ENCODE results near the gene HOXD8. TPM values are rescaled to one million over a fixed set of nuclear protein-coding genes. Genes with fewer than 3 reads are reported as not detected.

The HOXD8 gene
- polyA plus RNA-seq, 1 donor, result 4.0 TPM

DNA sequence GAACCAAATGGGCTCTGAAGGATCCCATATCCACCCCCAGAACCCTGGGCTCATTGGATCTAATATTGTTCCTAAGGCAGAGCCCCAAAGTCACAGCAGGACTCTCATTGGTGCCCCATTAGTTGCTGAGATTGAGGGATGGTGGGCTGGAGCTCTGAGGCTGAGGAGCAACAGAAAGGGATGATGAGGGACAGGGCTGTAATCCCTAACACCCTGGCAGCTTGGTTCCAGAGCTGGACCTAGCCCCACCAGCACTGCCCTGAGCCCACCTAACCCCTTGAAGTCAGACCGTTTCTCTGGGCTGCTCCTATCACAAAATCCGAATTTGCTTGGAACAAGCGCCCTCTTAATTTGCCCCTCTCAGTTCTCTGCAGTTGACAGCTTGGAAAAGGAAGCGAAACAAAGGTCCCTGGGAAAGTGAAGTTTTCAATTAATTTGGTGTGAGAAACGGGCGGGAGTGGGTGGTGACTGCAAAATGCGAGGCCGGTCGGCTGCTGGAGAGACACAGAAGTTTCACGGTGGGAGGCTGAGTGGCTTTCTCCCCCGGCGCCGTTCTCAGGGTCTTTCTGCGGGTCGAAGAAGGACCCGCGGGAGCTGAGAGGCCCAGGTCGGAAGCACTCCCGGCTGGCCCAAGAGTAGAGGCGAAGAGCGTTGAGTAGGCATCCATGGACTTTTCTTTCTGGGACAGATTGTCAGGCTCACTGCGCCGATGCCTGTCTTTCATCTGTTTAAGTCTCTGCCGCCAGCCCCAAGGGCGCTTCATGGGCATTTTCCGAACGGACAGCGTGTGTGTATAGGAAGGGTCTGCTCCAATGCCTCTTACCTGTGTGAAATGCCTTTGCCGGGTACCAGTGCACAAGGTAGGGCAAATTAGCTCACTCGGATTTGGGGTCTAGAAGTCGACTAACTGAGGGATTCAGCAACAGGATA lies 37.9 kb upstream of the HOXD8 start:
- Histone ChIP-seq H3K4me1 (ENCODE audit: control insufficient read depth, insufficient read depth, low read length) (peaks cover 14% of the 10 kb centered on the region), H3K27me3 (ENCODE audit: control insufficient read depth, insufficient read depth, low read length) (peaks cover 96% of the 10 kb centered on the region), H3K4me3 (ENCODE audit: low read length) (no peak overlapping the region), H3K27ac (ENCODE audit: low read length) (no peak overlapping the region), H3K36me3 (ENCODE audit: control insufficient read depth, insufficient read depth, low read length) (no peaks in the 10 kb centered on the region), H3K9me3 (ENCODE audit: control insufficient read depth, low read depth, low read length) (peaks cover 8% of the 10 kb centered on the region)
- no CpG with 5 or more reads among the region's 31 CpGs for WGBS (ENCODE audit: insufficient coverage, low lambda C conversion rate)
- DNase-seq, result no peak

DNA sequence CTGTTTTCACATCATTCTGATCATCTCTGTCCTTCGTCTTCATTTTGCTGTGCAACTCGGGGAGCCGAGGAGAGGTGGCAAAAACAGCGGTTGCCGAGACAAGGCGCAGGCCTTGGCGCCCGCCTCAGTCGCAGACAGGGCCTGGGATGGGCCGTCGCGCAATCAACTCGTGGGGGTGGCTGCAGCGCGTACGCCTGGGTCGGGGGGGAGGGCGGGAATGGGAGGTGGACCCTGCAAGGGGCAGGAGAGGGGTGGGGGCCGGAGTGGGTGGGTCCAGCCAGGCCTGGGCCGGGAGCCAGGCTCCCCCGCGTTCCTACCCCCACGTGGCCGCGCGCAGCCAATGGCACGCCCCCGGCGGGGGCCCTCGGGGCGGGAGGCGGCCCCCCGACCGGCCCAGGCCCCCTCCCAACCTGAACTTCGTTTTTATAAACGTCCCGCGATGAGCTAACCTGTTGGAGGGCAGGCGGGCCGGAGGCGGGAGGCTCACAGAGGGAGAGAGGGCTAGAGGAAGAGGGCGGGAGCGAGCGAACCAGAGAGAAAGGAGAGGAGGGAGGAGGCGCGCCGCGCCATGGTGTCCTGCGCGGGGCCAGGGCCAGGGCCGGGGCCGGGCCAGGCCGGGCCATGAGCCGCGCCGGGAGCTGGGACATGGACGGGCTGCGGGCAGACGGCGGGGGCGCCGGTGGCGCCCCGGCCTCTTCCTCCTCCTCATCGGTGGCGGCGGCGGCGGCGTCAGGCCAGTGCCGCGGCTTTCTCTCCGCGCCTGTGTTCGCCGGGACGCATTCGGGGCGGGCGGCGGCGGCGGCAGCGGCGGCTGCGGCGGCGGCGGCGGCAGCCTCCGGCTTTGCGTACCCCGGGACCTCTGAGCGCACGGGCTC lies 37.0 kb upstream of the HOXD8 start, which contains the start of gene HOXD13:
HOXD13 (plus strand) TSS at position 452 of the 875 bp plus-strand sequence; CDS start at position 622, 170 bp downstream.
- peaks cover 17% of the 10 kb centered on the region for H3K4me1 ChIP-seq (ENCODE audit: control insufficient read depth, insufficient read depth, low read length)
- no peak within 1 kb of the TSS for H3K27ac ChIP-seq (ENCODE audit: low read length)
- H3K27me3 ChIP-seq (ENCODE audit: control insufficient read depth, insufficient read depth, low read length), result peaks cover 97% of the 10 kb centered on the region
- peaks cover 10% of the 10 kb centered on the region for H3K9me3 ChIP-seq (ENCODE audit: control insufficient read depth, low read depth, low read length)
- WGBS (ENCODE audit: insufficient coverage, low lambda C conversion rate), result no CpG with 5 or more reads among the region's 95 CpGs
- H3K4me3 ChIP-seq (ENCODE audit: low read length), result no peak within 1 kb of the TSS
- H3K36me3 ChIP-seq (ENCODE audit: control insufficient read depth, insufficient read depth, low read length), result no peaks in the 10 kb centered on the region
- no peak for DNase-seq

DNA sequence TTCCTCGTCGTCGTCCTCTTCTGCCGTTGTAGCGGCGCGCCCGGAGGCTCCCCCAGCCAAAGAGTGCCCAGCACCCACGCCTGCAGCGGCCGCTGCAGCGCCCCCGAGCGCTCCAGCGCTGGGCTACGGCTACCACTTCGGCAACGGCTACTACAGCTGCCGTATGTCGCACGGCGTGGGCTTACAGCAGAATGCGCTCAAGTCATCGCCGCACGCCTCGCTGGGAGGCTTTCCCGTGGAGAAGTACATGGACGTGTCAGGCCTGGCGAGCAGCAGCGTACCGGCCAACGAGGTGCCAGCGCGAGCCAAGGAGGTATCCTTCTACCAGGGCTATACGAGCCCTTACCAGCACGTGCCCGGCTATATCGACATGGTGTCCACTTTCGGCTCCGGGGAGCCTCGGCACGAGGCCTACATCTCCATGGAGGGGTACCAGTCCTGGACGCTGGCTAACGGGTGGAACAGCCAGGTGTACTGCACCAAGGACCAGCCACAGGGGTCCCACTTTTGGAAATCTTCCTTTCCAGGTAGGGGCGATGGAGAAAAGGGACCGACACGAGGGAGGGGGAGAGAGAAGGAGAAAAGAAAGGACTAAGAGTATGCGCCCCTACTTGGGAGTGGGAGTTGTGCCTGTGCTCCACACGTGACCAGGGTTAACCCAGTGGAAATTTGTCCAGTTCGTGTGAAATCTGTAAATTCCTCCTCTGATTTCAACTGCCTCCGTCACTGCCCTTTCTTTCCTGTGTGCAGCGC lies 36.2 kb upstream of the HOXD8 start:
- Histone ChIP-seq H3K4me3 (ENCODE audit: low read length) (no peak overlapping the region), H3K9me3 (ENCODE audit: control insufficient read depth, low read depth, low read length) (peaks cover 8% of the 10 kb centered on the region), H3K27ac (ENCODE audit: low read length) (no peak overlapping the region), H3K36me3 (ENCODE audit: control insufficient read depth, insufficient read depth, low read length) (no peaks in the 10 kb centered on the region), H3K4me1 (ENCODE audit: control insufficient read depth, insufficient read depth, low read length) (peaks cover 12% of the 10 kb centered on the region), H3K27me3 (ENCODE audit: control insufficient read depth, insufficient read depth, low read length) (peaks cover 97% of the 10 kb centered on the region)
- WGBS (ENCODE audit: insufficient coverage, low lambda C conversion rate), result no CpG with 5 or more reads among the region's 53 CpGs
- peak in 1 of 2 donors; percentile 25 for DNase-seq

DNA sequence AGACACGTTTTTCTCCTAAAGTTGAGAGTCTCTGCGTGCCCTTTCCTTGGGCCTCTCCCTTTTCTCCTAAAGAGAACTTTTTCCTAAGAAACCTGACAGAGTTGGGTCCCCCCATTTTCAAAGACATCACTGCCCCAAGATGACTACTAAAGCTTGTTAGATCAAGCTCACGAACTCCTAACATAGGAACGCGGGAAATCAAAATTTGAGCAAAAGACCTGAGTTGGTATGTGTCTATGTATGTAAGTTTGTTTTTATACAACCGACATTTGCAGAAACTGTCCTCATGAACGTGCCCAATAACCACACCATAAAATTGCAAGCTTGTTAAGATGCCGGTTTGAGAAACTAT lies 35.6 kb upstream of the HOXD8 start:
- Histone ChIP-seq H3K9me3 (ENCODE audit: control insufficient read depth, low read depth, low read length) (peaks cover 13% of the 10 kb centered on the region), H3K36me3 (ENCODE audit: control insufficient read depth, insufficient read depth, low read length) (no peaks in the 10 kb centered on the region), H3K27ac (ENCODE audit: low read length) (no peak overlapping the region), H3K27me3 (ENCODE audit: control insufficient read depth, insufficient read depth, low read length) (peaks cover 97% of the 10 kb centered on the region), H3K4me1 (ENCODE audit: control insufficient read depth, insufficient read depth, low read length) (peaks cover 12% of the 10 kb centered on the region), H3K4me3 (ENCODE audit: low read length) (no peak overlapping the region)
- no peak for DNase-seq
- no CpG with 5 or more reads among the region's 8 CpGs for WGBS (ENCODE audit: insufficient coverage, low lambda C conversion rate)

DNA sequence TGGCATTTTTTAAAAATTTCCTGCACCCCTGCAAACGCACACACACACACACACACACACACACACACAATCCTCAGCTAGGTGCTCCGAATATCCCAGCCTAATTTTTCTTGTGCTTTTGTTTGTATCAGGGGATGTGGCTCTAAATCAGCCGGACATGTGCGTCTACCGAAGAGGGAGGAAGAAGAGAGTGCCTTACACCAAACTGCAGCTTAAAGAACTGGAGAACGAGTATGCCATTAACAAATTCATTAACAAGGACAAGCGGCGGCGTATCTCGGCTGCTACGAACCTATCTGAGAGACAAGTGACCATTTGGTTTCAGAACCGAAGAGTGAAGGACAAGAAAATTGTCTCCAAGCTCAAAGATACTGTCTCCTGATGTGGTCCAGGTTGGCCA lies 35.2 kb upstream of the HOXD8 start:
- Histone ChIP-seq H3K27ac (ENCODE audit: low read length) (no peak overlapping the region), H3K27me3 (ENCODE audit: control insufficient read depth, insufficient read depth, low read length) (peaks cover 97% of the 10 kb centered on the region), H3K9me3 (ENCODE audit: control insufficient read depth, low read depth, low read length) (peaks cover 13% of the 10 kb centered on the region), H3K36me3 (ENCODE audit: control insufficient read depth, insufficient read depth, low read length) (no peaks in the 10 kb centered on the region), H3K4me1 (ENCODE audit: control insufficient read depth, insufficient read depth, low read length) (peaks cover 12% of the 10 kb centered on the region), H3K4me3 (ENCODE audit: low read length) (no peak overlapping the region)
- DNase-seq, result no peak
- WGBS (ENCODE audit: insufficient coverage, low lambda C conversion rate), result no CpG with 5 or more reads among the region's 12 CpGs

DNA sequence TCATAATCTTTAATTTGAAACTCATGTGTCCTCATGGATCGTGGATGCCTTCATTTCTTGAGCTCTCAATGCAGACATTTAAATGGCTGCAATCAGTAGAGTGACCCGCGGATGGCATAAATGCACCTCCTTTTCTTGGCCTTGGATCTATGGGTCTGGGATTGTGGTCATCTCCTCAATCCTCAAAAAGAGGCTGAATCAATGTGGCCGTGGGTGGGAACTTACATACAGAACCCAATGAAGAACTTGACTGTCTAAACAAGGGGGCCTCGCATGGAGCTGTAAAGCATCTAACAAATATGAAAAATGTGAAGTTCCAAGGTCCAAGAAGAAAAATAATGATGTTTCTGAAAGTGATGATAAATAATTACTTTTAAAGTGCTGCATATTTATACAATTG lies 34.1 kb upstream of the HOXD8 start:
- H3K9me3 ChIP-seq (ENCODE audit: control insufficient read depth, low read depth, low read length), result peaks cover 19% of the 10 kb centered on the region
- no peak overlapping the region for H3K27ac ChIP-seq (ENCODE audit: low read length)
- H3K36me3 ChIP-seq (ENCODE audit: control insufficient read depth, insufficient read depth, low read length), result no peaks in the 10 kb centered on the region
- DNase-seq, result no peak
- no peak overlapping the region for H3K4me3 ChIP-seq (ENCODE audit: low read length)
- peaks cover 97% of the 10 kb centered on the region for H3K27me3 ChIP-seq (ENCODE audit: control insufficient read depth, insufficient read depth, low read length)
- 31% methylated on average over 2 of the region's 5 CpGs for WGBS (ENCODE audit: insufficient coverage, low lambda C conversion rate)
- peaks cover 12% of the 10 kb centered on the region for H3K4me1 ChIP-seq (ENCODE audit: control insufficient read depth, insufficient read depth, low read length)

DNA sequence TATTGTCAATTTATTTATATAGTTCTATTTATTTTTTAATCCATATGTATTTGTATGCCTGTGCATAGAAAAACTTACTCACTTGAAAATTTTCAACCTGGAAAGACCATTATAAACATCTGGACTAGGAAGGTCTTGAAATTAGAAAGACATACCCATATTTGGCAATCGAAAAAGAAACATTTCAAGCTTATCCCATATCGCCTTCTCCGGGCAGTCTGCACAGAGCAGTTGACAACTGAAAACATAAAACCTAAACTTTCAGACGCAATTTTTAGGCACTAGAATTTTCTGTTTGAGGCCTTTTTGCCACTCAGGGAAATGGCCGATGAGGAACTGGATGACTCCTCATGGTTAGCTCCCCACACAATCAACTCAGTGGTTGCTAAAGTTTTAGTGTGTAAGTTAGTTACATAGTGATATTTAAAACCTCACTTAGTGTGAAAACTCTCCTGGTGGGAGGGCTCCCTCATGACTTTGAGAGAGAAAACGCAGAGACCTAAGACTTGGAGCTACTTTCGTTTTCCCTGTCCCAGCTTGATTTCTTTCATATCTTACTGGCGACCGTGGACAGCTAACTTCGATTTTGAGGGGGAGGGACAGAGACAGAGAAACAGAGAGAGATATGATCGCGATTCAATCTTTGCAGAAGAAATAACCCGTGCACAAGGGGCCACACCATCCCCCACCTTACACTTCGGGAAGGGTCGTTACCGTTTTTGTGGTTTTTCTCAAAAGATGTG lies 33.1 kb upstream of the HOXD8 start:
- Histone ChIP-seq H3K27me3 (ENCODE audit: control insufficient read depth, insufficient read depth, low read length) (peaks cover 97% of the 10 kb centered on the region), H3K36me3 (ENCODE audit: control insufficient read depth, insufficient read depth, low read length) (no peaks in the 10 kb centered on the region), H3K27ac (ENCODE audit: low read length) (no peak overlapping the region), H3K4me3 (ENCODE audit: low read length) (no peak overlapping the region), H3K4me1 (ENCODE audit: control insufficient read depth, insufficient read depth, low read length) (peaks cover 12% of the 10 kb centered on the region), H3K9me3 (ENCODE audit: control insufficient read depth, low read depth, low read length) (peaks cover 22% of the 10 kb centered on the region)
- DNase-seq, result no peak
- 0% methylated on average over 5 of the region's 16 CpGs for WGBS (ENCODE audit: insufficient coverage, low lambda C conversion rate)

DNA sequence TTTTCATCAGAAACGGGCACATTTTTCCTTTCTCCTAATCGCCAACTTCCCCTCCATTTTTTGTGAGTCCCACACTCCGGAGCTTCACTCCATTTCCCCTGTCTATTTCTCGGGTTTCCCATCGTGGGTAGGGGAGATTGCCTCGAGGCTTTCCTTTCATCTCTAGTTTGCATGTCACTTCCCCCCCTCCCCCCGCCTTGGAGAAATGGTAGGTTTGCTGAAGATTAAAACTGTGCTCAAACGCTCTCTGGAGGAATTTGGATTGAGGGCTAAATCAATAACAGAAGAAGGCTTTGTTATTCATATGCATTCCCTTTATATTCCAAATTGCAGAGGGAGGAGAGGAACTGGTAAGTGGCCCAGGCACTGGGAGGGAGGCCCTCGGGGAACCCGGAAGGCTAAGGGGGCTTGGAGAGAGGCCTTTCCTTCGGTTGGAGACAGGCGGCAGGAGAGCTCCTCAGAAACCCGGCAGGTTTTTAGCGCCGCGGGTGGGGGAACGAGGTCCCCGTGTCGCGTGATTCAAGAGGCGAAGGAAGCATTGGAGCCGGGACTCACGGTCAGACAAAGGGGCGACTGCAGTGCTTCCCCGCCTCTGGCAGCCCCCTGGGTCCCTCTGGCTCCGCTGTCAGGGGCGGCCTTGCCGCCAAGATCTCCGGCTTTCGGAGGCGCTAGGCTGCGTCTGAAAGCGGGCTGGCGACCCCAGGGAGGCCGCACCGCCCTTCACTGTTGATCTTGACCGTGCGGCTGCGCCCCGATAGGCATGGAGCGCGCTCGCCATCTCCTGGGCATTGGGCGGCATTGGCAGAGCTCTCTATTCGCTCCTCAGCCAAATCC lies 32.3 kb upstream of the HOXD8 start:
- H3K4me3 ChIP-seq (ENCODE audit: low read length), result peak overlapping the region; percentile 19
- DNase-seq, result peak; percentile 43 to 54
- peaks cover 22% of the 10 kb centered on the region for H3K9me3 ChIP-seq (ENCODE audit: control insufficient read depth, low read depth, low read length)
- no CpG with 5 or more reads among the region's 45 CpGs for WGBS (ENCODE audit: insufficient coverage, low lambda C conversion rate)
- H3K27me3 ChIP-seq (ENCODE audit: control insufficient read depth, insufficient read depth, low read length), result peaks cover 97% of the 10 kb centered on the region
- no peaks in the 10 kb centered on the region for H3K36me3 ChIP-seq (ENCODE audit: control insufficient read depth, insufficient read depth, low read length)
- H3K27ac ChIP-seq (ENCODE audit: low read length), result no peak overlapping the region
- H3K4me1 ChIP-seq (ENCODE audit: control insufficient read depth, insufficient read depth, low read length), result peaks cover 12% of the 10 kb centered on the region

DNA sequence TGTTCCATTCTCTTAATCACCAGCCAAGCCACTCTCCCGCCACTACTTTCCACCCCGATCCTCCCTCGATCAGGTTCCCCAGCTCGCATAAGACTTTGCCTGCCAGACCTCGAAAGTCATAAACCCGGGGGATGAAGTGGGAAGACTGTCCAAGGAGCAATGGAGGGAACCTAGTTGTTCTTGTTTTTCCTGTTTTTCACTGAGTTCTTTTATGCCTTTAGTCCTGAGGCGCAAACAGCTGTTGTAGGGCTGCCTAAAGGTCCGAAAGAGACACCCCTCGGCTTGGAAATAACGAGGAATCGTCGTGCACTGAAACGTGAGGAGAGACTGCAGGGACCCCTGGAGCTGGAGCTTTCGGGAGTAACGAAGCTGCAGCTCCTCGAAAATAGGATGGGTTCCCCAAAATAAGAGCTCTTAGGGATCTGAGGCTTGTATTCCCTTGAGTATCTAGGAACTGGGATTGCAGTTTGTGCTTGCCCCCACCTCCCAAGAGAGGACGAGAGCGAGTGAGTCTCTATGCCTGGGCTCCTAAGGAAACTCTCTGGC lies 31.6 kb upstream of the HOXD8 start:
- Histone ChIP-seq H3K4me3 (ENCODE audit: low read length) (no peak overlapping the region), H3K9me3 (ENCODE audit: control insufficient read depth, low read depth, low read length) (peaks cover 22% of the 10 kb centered on the region), H3K27me3 (ENCODE audit: control insufficient read depth, insufficient read depth, low read length) (peaks cover 100% of the 10 kb centered on the region), H3K4me1 (ENCODE audit: control insufficient read depth, insufficient read depth, low read length) (peaks cover 12% of the 10 kb centered on the region), H3K36me3 (ENCODE audit: control insufficient read depth, insufficient read depth, low read length) (no peaks in the 10 kb centered on the region), H3K27ac (ENCODE audit: low read length) (no peak overlapping the region)
- no peak for DNase-seq
- WGBS (ENCODE audit: insufficient coverage, low lambda C conversion rate), result no CpG with 5 or more reads among the region's 18 CpGs
